ENCODE results near the gene RPL10.

RPL10 gene

GRCh38 chrX:154360155-154360713, 37.9 kb upstream of the RPL10 start:
- DNase-seq (ENCODE audit: low read depth in 3 of 3, low spot score in 1 of 3), result no peak

GRCh38 chrX:154362085-154362742, 36.0 kb upstream of the RPL10 start:
- no peak for DNase-seq (ENCODE audit: low read depth in 3 of 3, low spot score in 1 of 3)

GRCh38 chrX:154363706-154364439, 34.3 kb upstream of the RPL10 start:
- DNase-seq (ENCODE audit: low read depth in 3 of 3, low spot score in 1 of 3), result no peak

GRCh38 chrX:154365052-154365600, 33.1 kb upstream of the RPL10 start:
- DNase-seq (ENCODE audit: low read depth in 3 of 3, low spot score in 1 of 3), result no peak

GRCh38 chrX:154365997-154366665, 32.0 kb upstream of the RPL10 start:
- DNase-seq (ENCODE audit: low read depth in 3 of 3, low spot score in 1 of 3), result no peak

- no peak for DNase-seq (ENCODE audit: low read depth in 3 of 3, low spot score in 1 of 3)
Measured at GRCh38 chrX:154366666-154367055, 31.5 kb upstream of the RPL10 start.

- DNase-seq (ENCODE audit: low read depth in 3 of 3, low spot score in 1 of 3), result no peak
Measured at GRCh38 chrX:154367474-154368308, 30.5 kb upstream of the RPL10 start.

- DNase-seq (ENCODE audit: low read depth in 3 of 3, low spot score in 1 of 3), result peak; percentile 72 to 87 (median 82)
Measured at GRCh38 chrX:154368630-154369448, 29.3 kb upstream of the RPL10 start.

- DNase-seq (ENCODE audit: low read depth in 3 of 3, low spot score in 1 of 3), result peak; percentile 40 to 64 (median 51)
Measured at GRCh38 chrX:154369449-154370299, 28.5 kb upstream of the RPL10 start.

- no peak for DNase-seq (ENCODE audit: low read depth in 3 of 3, low spot score in 1 of 3)
Measured at GRCh38 chrX:154370300-154371016, 27.7 kb upstream of the RPL10 start.

- DNase-seq (ENCODE audit: low read depth in 3 of 3, low spot score in 1 of 3), result peak; percentile 82 to 86 (median 86)
Measured at GRCh38 chrX:154371017-154371788, 27.0 kb upstream of the RPL10 start.

- DNase-seq (ENCODE audit: low read depth in 3 of 3, low spot score in 1 of 3), result no peak
Measured at GRCh38 chrX:154371789-154372300, 26.3 kb upstream of the RPL10 start.

GRCh38 chrX:154372612-154373022, 25.6 kb upstream of the RPL10 start:
- no peak for DNase-seq (ENCODE audit: low read depth in 3 of 3, low spot score in 1 of 3)

GRCh38 chrX:154373340-154374306, 24.6 kb upstream of the RPL10 start:
- no peak for DNase-seq (ENCODE audit: low read depth in 3 of 3, low spot score in 1 of 3)

GRCh38 chrX:154374313-154375155, 23.6 kb upstream of the RPL10 start, which contains the start of gene FLNA:
TSS of gene FLNA (minus strand) at chrX:154374634. CDS start at chrX:154371245, 3,389 bp downstream.
- DNase-seq (ENCODE audit: low read depth in 3 of 3, low spot score in 1 of 3), result no peak

Data from stimulated activated CD4-positive, alpha-beta T cell treated with anti-CD3 and anti-CD28 coated beads, TNF-alpha, amount 100 ng/mL, for 1 hour (primary cell).